Measurements from ENCODE around the gene NHLRC3. TPM values are rescaled to one million over a fixed set of nuclear protein-coding genes. Genes with fewer than 3 reads are reported as not detected.

The NHLRC3 gene
- total and polyA plus RNA-seq, 2 donors (not counting 3 experiments of a cell fraction or from before 2014, with no cell fraction given), result 7.3 to 10.2 TPM

DNA sequence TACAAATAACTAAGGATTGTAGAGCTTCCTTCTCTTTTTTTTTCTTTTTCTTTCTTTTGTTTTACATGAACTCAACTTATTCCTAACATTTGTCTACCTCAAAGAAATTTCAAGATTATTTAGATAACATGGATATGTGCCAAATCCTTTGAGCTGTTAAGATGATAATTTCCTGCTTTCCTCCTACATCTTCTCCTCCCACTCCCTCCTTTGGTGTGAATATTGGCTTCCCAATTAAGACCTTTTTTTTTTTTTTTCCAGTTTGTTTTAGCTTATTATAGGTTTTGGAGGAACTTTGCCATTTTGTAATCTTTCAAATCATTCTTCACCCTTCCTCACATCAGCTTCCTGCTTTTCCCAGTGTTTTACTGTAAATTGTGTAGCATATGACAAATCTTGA lies 10.6 kb downstream of the NHLRC3 start:
- dilution Hi-C loops (cut with MboI; ENCODE audit: extremely low pct_ligation_motif_present, low sequenced_read_pairs), result no loop called here
- no peaks in the 10 kb centered on the region for H3K9me1 ChIP-seq (replicated peaks; ENCODE audit: control insufficient read depth, extremely low read depth, insufficient read depth, low read length)
- H3K79me2 ChIP-seq (ENCODE audit: control insufficient read depth, insufficient read depth, low read length), result no peaks in the 10 kb centered on the region
- H3K27me3 ChIP-seq (ENCODE audit: control insufficient read depth in 2 of 2, insufficient read depth in 2 of 2, low read length in 2 of 2), result no peaks in the 10 kb centered on the region
- ChIA-PET CTCF (interaction anchor here (0.7 to 3.8 kb wide), 11 partner anchors 10 to 627 kb away, joined by 3 to 34 read pairs (median 3); partner anchors contain the start of gene NHLRC3), POLR2A (no interaction called here)
- H3K9me3 ChIP-seq (replicated peaks; ENCODE audit: control insufficient read depth, insufficient read depth, low read length), result no peaks in the 10 kb centered on the region
- no peak for FAIRE-seq
- H3K27ac ChIP-seq (ENCODE audit: insufficient read depth, low read depth, low read length), result no peak overlapping the region
- intact Hi-C loops (cut with micrococcal nuclease), result no loop called here
- no peak overlapping the region for H3K4me3 ChIP-seq (replicated peaks in 1 of 3; ENCODE audit: insufficient read depth in 1 of 3, low read depth in 1 of 3, low read length in 3 of 3)
- H4K20me1 ChIP-seq (replicated peaks; ENCODE audit: control insufficient read depth, extremely low read depth, insufficient read depth, low read length), result no peaks in the 10 kb centered on the region
- TF ChIP-seq GATA2 (IDR thresholded peaks at IDR 0.05; ENCODE audit: insufficient read depth, insufficient read length, low read depth, low read length) (no peak), MYC (IDR thresholded peaks at IDR 0.05; ENCODE audit: low read depth, low read length) (no peak), POLR2AphosphoS5 (IDR thresholded peaks at IDR 0.05; ENCODE audit: insufficient read depth, low read depth, low read length) (no peak)
- no peaks in the 10 kb centered on the region for H3K36me3 ChIP-seq (ENCODE audit: control insufficient read depth in 2 of 2, extremely low read depth in 1 of 2, insufficient read depth in 2 of 2, low read length in 2 of 2)
- DNase-seq (ENCODE audit: low read depth, low spot score), result no peak
- no peak overlapping the region for H3K9ac ChIP-seq (replicated peaks; ENCODE audit: extremely low read depth, insufficient read depth, low read length)
- no TSS peak for BruUV-seq (replicated peaks)
- peak overlapping the region; percentile 21 for H2AFZ ChIP-seq (ENCODE audit: low read depth, low read length)
- no peaks in the 10 kb centered on the region for H3K4me1 ChIP-seq (ENCODE audit: control insufficient read depth, extremely low read depth, insufficient read depth, low read length)
- no peak overlapping the region for H3K4me2 ChIP-seq (ENCODE audit: insufficient read depth, low read length)

DNA sequence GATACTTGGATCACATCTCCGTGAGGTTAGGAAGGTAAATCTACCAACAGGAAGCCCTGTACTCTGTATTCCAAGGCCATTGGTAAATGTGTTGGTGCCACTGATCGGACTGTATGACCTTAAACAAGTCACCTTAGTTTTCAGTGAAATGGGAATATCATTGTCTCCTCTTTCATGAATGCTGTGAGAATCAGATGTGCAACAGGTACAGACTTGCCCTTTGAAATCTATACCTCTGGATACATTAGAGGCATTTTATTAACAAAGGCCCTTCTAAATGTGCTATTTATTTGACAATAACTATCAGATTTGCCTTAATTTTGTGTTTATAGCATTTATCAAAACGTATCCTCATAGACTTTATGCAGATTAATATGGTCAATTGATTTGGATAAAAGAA lies 11.0 kb downstream of the NHLRC3 start:
- intact Hi-C loops (cut with micrococcal nuclease), result no loop called here
- H3K4me1 ChIP-seq (ENCODE audit: control insufficient read depth, extremely low read depth, insufficient read depth, low read length), result no peaks in the 10 kb centered on the region
- H3K4me2 ChIP-seq (ENCODE audit: insufficient read depth, low read length), result no peak overlapping the region
- no peaks in the 10 kb centered on the region for H3K79me2 ChIP-seq (ENCODE audit: control insufficient read depth, insufficient read depth, low read length)
- no TSS peak for BruUV-seq (replicated peaks)
- H4K20me1 ChIP-seq (replicated peaks; ENCODE audit: control insufficient read depth, extremely low read depth, insufficient read depth, low read length), result no peaks in the 10 kb centered on the region
- FAIRE-seq (no peak), DNase-seq (ENCODE audit: low read depth, low spot score) (no peak)
- TF ChIP-seq POLR2AphosphoS5 (IDR thresholded peaks at IDR 0.05; ENCODE audit: insufficient read depth, low read depth, low read length) (no peak), EZH2 (IDR thresholded peaks at IDR 0.05; ENCODE audit: borderline replicate concordance, low read depth, low read length, severe bottlenecking) (no peak), JUN (IDR thresholded peaks at IDR 0.05; ENCODE audit: borderline replicate concordance, insufficient read depth, insufficient read length, low read depth) (no peak), POLR2A (IDR thresholded peaks at IDR 0.05; ENCODE audit: low read depth, low read length) (no peak), FOS (IDR thresholded peaks at IDR 0.05; ENCODE audit: borderline replicate concordance, insufficient read depth, low read length) (no peak), MYC (IDR thresholded peaks at IDR 0.05; ENCODE audit: low read depth, low read length) (no peak), GATA2 (IDR thresholded peaks at IDR 0.05; ENCODE audit: insufficient read depth, insufficient read length, low read depth, low read length) (no peak)
- TF ChIP-seq, protein P1, sequence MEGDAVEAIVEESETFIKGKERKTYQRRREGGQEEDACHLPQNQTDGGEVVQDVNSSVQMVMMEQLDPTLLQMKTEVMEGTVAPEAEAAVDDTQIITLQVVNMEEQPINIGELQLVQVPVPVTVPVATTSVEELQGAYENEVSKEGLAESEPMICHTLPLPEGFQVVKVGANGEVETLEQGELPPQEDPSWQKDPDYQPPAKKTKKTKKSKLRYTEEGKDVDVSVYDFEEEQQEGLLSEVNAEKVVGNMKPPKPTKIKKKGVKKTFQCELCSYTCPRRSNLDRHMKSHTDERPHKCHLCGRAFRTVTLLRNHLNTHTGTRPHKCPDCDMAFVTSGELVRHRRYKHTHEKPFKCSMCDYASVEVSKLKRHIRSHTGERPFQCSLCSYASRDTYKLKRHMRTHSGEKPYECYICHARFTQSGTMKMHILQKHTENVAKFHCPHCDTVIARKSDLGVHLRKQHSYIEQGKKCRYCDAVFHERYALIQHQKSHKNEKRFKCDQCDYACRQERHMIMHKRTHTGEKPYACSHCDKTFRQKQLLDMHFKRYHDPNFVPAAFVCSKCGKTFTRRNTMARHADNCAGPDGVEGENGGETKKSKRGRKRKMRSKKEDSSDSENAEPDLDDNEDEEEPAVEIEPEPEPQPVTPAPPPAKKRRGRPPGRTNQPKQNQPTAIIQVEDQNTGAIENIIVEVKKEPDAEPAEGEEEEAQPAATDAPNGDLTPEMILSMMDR (IDR thresholded peaks at IDR 0.05; ENCODE audit: extremely low read depth in 1 of 2, insufficient read depth in 1 of 2, low read depth in 1 of 2, low read length in 2 of 2), result no peak
- H3K9me3 ChIP-seq (replicated peaks; ENCODE audit: control insufficient read depth, insufficient read depth, low read length), result no peaks in the 10 kb centered on the region
- no peak overlapping the region for H3K27ac ChIP-seq (ENCODE audit: insufficient read depth, low read depth, low read length)
- dilution Hi-C loops (cut with MboI; ENCODE audit: extremely low pct_ligation_motif_present, low sequenced_read_pairs), result no loop called here
- H2AFZ ChIP-seq (ENCODE audit: low read depth, low read length), result peak overlapping the region; percentile 21
- H3K27me3 ChIP-seq (ENCODE audit: control insufficient read depth in 2 of 2, insufficient read depth in 2 of 2, low read length in 2 of 2), result no peaks in the 10 kb centered on the region
- ChIA-PET CTCF (interaction anchor here (0.7 to 3.8 kb wide), 9 partner anchors 10 to 626 kb away, joined by 3 to 34 read pairs (median 3); partner anchors contain the start of gene NHLRC3), POLR2A (no interaction called here)
- no peaks in the 10 kb centered on the region for H3K36me3 ChIP-seq (ENCODE audit: control insufficient read depth in 2 of 2, extremely low read depth in 1 of 2, insufficient read depth in 2 of 2, low read length in 2 of 2)
- H3K9ac ChIP-seq (replicated peaks; ENCODE audit: extremely low read depth, insufficient read depth, low read length), result no peak overlapping the region
- H3K9me1 ChIP-seq (replicated peaks; ENCODE audit: control insufficient read depth, extremely low read depth, insufficient read depth, low read length), result no peaks in the 10 kb centered on the region
- no peak overlapping the region for H3K4me3 ChIP-seq (replicated peaks in 1 of 3; ENCODE audit: insufficient read depth in 1 of 3, low read depth in 1 of 3, low read length in 3 of 3)
